ENCODE results near the gene ASTN2. TPM values are rescaled to one million over a fixed set of nuclear protein-coding genes. Genes with fewer than 3 reads are reported as not detected.

Gene ASTN2
- total RNA-seq, 2 donors from 2014 or later = 16.8 to 31.3 TPM

DNA sequence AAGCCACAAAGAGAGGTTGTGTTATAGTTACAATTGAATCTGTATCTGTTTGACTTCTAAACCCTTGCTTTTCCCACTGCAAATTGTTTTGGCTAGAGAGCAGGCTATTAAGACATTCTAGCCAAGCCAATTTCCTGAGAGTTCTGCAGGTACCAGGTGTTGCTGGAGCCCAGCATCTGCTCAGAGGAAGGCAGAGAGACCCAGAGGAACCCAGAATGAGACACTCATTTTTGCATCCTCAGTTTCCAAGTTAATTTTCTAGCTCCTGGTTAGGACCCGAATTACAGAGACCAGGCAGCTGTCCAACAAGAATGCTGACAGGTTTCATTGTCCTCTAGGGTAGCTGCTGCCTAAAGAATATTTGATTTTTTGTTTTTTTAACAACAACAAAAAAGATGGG is 461.6 kb downstream of the ASTN2 start:
- intact Hi-C loops (cut with DNase I) = no loop called here
- no peak for ATAC-seq
- no peak for DNase-seq

DNA sequence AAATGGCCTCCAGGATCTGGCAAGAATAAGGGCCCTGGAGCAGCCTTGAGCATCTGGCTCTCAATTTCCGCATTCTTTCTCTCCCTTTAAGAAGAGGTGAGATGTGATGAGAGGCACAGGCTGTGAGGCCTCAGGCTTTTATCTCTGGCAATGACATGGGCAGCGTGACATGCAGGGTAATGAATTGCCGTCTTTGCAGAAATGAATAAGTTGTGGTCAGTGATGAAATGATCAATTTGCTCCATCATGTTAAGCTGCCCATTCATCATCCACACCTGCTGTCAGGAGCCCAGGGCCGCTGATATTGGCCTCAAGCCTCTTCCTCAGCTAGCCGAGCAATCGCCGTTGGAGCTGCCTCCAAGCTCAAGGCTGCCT is 462.4 kb downstream of the ASTN2 start:
- intact Hi-C loops (cut with DNase I) = no loop called here
- DNase-seq (no peak), ATAC-seq (no peak)

DNA sequence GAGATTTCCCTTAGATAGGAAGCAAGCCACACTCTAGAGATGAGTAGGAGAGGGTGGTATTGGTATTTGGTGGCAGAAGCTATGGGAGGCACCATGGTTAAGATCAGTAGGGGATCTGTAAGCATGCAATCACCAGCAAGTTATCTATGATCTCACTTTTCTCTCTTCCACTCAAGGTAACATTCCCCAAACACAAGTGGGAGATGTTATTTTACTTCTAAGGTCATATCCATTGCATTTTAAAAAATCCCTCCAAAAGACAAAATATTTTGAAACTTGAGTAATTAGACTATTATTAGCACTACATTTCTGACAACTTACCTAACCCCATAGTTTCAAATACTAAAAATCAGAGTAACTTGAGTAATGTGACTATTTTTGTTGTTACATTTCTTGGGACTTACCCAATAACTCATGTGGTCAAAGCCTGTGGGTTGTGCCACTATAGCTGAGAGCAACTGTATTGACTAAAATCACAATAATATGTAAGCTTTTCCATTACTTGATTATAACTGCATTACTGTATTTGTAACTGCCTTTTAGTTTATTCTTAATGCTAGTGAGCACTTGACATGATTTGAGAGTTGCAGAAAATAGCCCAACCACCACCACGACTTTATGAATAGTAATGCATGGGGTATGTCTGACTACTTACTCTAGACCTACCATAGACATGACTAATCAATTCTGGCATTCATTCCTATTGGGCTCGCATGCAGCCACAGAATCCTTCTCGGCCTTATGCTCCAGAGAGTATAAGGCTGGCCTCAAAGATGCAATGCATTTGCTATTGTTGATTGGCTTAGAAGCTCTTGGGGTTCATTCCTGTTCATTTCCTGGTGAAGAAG is 463.0 kb downstream of the ASTN2 start:
- no peak for ATAC-seq
- intact Hi-C loops (cut with DNase I) = no loop called here
- DNase-seq = no peak

DNA sequence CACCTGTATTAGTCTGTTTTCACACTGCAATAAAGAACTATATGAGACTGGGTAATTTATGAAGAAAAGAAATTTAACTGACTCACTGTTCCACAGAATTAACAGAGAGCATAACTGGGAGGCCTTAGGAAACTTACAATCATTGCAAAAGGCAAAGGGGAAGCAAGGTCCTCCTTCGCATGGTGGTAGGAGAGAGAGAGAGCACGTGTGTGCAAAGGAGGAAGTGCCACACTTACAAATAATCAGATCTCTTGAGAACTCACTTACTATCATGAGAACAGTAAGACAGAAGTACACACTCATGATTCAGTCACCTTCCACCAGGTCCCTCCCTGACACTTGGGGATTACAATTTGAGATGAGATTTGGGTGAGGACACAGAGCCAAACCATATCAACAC is 469.0 kb downstream of the ASTN2 start:
- ATAC-seq (no peak), DNase-seq (no peak)
- intact Hi-C loops (cut with DNase I) = no loop called here

DNA sequence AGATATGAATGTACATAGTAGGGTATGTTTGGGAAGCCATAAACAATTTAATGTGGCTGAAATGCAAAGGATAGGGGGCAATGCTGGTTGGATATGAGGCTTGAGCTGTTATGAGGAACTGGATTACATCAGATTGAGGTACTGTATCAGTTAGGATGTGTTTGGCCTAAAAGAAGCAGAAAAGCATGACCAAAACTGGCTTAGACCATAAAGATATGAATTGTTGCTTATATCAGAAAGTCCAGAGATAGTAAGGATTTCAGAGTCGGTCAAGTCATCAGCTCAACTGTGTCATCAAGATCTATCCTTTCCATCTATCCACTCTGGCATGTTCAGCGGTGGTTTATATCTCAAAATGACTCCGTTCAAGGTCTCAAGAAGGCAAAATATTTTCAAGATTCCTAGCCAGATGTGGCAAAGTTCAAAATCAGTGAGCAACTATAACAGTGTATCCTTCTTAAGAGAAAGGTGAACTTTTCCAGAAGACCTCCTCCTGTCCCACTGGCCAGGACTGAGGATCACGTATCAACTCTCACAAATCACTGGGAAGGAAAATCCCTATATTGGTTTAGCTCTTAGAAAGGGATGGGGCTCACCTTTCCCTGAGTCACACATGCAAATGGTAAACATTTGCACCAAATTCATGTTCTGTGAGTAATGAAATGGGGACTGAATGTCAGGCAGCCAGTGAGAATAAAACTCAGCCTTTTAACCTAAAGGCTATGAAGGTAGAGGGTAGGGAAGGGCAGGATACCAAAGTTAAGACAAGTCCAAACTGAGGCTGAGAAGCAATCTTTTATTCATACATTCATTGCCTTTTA is 469.9 kb downstream of the ASTN2 start:
- DNase-seq = no peak
- ATAC-seq = no peak
- intact Hi-C loops (cut with DNase I) = no loop called here

DNA sequence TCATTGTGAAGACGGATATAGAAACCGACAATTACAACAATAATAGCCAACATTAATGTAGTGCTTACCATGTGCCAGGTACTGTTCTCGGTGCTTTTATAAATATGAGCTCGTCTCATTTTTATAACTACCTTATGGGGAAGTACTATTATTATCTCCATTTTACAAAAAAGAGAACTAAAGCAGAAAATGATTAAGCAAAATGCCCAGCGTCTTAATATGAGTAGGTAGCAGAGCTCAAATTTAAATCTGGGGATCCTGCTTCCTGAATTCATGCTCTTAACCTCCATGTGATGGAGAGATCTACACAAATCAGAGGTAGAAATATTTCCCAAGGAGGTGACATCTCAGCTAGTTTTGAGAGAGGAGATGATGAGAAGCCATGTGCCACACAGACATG is 470.9 kb downstream of the ASTN2 start:
- no peak for ATAC-seq
- DNase-seq = no peak
- intact Hi-C loops (cut with DNase I) = no loop called here

DNA sequence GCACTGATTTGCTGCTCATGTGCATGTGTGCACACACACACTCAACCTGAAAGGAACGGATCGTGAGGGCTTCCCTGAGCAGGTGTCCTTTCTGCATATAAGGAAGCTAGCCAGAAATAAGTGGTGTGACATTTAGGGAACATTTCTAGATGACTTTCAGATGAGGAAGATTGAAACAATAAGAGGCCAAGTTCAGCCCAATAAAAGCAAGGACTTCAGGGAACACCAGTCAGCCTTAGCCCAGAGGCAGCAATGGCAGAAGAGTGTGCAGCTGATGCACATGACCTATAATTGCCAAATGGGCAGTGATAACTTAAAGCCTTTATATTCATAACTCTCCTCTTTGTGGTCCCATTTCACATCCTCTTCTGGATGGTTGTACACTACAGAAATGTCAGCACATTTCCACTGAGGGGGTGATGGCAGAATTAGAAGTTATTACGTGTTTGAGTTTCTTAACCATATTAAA is 472.2 kb downstream of the ASTN2 start:
- ATAC-seq (no peak), DNase-seq (no peak)
- intact Hi-C loops (cut with DNase I) = no loop called here

DNA sequence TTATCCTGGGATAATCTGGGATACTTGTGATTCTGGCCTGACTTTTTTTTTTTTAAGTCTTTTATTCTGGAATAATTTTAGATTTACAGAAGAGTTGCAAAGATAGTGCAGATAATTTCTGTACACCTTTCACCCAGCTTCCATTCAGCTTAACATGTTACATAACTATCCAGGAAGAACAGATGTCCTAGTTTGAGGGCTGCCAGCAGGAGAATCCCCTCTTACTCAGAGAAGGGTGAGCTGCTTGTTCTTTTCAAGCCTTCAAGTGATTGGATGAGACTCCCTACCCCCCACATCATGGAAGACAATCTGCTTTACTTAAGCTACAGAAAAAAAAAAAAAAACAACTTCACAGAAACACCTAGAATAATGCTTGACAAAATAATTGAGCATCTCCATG is 473.6 kb downstream of the ASTN2 start:
- DNase-seq (no peak), ATAC-seq (no peak)
- intact Hi-C loops (cut with DNase I) = no loop called here

DNA sequence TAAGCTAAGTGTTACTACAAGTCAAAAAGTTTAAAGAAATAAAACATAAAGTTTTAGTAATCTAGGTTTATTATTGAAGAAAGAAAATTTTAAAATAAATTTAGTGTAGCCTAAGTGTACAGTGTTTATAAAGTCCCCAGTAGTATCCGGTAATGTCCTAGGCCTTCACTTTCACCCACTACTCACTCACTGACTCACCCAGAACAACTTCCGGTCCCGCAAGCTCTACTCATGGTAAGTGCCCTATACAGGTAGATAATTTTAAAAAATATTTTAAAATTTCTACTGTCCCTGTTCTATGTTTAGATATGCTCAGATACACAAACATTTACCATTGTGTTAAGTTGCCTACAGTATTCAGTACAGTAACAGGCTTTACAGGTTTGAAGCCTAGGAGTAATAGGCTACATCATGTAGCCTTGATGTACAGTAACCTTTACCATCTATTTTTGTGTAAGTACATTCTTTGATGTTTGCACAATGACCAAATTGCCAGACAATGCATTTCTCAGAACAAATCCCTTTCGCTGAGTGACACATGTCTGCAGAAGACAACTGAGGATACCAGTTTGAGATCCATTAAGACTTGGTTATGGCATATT is 474.1 kb downstream of the ASTN2 start:
- intact Hi-C loops (cut with DNase I) = no loop called here
- ATAC-seq = no peak
- no peak for DNase-seq

DNA sequence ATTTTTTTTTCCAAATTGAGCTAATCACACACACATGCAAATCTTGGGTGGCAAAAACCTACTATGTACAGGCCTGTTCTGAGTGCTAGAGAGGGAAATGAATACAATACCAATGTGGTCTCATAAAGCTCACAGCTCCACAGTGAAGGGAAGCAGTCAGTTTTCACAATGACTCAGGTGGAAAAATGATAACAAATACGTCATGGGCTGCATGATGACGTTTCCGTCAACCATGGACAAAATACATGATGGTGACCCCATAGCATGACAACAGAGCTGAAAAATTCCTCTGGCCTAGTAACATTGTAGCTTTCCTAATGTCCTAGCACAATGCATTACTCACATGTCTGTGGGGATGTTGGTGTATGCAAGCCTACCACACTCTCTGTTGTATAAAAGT is 475.2 kb downstream of the ASTN2 start:
- no peak for DNase-seq
- ATAC-seq = no peak
- intact Hi-C loops (cut with DNase I) = no loop called here

DNA sequence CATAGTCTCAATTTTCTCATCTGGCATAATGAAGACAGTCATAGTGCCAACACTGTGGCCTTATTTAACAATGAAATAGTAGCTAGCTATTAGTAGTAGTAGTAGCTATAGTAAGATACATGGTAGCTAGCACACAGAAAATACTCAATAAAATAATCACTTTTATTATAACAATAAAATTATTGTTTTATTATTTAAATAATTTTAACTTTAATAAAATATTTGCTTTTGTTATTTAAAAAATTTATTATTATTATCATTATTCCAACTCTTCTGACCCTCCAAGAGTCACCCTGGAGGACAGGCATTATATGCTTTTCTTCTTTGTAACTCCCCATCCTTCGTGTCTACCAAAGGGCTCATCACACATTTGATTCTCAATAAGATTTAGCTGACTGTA is 475.7 kb downstream of the ASTN2 start:
- no peak for ATAC-seq
- DNase-seq = no peak
- intact Hi-C loops (cut with DNase I) = no loop called here

DNA sequence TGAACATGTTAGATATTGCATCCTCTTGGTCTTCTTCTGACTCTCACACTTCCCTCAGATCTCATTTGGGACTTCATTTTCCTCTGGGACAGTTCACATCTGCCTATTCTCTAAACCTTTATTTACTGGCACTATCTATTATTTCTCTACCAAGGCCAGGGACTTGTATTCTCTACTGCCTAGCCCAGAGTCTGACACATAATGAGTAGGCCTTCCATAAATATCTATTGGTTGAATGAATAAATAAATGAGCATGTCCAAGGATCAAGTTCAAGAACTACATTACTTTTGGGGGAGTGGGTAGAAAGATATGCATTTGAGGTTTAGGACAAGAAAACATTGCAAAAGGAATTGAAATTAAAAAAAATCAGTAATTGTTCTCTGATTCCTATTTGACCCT is 477.5 kb downstream of the ASTN2 start:
- ATAC-seq (no peak), DNase-seq (no peak)
- intact Hi-C loops (cut with DNase I) = no loop called here

DNA sequence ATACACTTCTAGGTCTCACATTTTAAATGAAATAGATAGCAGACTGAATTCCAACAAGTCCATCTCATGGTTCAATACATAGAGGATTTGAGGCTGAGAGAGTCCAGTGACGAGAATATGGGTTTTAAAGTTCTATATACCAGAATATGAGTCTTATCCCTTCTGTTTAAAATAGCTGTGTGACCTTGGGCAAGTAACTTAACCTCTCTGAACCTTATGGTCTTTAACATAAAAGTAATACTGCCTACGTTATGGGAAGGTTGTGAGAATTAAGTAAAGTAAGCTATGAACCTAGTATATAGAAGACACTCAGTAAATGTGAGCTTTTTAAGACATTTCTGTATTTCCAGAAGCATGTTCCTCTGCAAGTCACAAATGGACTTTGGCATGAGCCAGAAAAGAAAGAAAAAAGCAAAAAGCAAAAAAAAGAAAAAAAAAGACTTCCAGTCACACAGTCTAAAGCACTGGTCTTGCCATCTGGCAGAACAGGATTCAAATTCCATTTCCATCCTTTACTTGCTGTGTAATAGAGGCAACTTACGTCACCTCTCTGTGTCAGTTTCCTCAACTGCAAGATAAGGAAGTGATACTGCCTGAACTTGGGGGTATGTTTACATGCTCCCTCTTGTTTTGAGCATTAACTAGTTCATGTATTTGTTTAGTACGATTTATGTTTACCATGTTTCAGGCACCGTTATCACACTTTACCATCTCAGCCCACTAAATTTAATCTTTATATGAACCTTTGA is 479.5 kb downstream of the ASTN2 start:
- ATAC-seq (no peak), DNase-seq (no peak)
- intact Hi-C loops (cut with DNase I) = no loop called here

DNA sequence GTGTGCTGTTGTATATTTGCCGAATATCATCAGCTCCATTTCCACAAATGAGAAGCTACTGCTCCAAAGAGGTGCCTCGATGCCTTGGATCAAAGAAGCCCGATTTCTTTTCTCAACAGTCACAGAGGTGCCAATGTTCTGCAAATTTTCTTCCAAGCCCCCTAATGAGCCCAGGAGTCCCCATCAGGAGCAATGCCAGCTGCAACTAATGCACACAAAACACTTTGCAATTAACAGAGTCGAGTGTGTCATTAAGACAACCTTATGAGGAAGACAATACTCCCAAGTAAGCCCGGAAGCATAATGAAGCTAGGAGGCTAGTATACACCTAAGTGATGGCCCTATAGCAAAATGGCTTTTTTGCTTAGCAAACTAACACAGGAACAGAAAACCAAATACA is 480.7 kb downstream of the ASTN2 start:
- DNase-seq = no peak
- ATAC-seq = no peak
- intact Hi-C loops (cut with DNase I) = no loop called here

DNA sequence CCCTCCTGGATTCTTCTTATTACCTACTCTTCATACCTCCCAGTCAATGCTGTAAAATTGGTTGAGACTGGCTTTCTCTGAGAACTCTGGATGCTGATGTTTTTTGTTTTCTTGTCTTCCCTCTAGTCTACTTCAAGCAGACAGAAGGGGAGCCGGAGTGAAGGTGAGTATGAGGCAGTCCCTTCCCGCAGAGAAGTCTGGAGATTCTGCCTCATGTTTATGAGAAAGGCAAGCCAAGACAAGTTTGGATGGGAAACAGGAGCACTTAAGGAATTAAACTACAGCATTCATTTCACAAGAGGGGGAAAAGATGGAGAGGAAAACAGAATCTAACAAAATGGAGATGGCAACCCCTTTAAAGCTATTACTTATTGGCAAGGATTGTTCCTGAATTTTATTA is 481.6 kb downstream of the ASTN2 start:
- ATAC-seq = no peak
- intact Hi-C loops (cut with DNase I) = no loop called here
- DNase-seq = no peak

DNA sequence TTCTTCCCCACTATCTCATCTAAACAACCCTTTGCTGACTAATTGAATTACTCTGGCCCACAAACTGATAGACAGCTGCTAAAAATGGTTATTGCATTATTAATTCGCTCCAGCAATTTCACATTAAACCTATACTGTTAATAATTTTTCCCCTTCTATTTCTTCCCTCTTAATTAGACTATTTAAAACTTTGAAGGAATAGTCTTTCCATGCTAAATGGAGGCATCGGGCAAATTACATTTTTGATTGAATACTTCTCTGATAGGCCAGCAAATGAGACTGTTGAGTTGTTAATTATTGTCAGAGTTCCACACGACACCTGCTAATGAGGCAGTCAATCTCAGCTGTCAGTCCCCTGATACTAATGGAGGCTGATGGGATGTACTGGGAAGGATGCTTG is 485.2 kb downstream of the ASTN2 start:
- intact Hi-C loops (cut with DNase I) = no loop called here
- no peak for ATAC-seq
- no peak for DNase-seq

DNA sequence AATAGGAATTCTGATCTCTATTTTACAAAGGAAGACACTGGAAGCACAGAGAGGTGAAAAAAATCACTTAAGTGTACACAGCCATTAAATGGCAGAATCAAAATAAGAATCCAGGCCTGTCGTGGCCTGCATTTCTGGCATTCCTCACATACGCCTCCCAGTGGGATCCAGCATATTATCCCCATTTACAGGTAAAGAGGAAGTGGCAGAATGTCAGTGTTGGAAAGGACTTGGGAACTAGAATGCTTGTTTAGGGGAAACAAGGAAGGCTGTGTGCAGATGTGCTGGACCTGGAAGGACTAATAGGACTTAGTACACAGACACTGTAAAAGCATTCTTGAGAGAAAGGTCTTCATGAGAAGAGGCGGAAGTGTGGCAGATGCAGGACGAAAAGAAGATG is 486.0 kb downstream of the ASTN2 start:
- ATAC-seq = no peak
- intact Hi-C loops (cut with DNase I) = no loop called here
- DNase-seq = no peak

DNA sequence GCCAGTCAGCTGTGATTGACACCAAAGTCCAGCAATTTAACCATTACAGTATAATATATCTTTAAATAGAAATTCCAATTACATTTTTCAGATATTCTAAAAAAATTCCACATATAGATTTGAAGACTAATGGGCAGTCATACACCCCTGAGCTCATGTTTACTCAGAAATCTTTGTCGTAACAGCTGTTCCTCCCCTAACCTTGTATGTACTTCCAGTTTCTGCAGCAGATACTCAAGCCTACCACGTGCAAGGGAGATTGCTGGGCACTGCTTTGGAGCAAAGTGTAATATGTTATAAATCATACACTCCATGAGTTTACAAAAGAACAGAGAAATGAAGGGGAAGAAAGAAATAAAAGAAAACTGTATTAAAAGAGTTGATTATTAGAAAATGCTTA is 486.6 kb downstream of the ASTN2 start:
- intact Hi-C loops (cut with DNase I) = no loop called here
- ATAC-seq = no peak
- DNase-seq = no peak

DNA sequence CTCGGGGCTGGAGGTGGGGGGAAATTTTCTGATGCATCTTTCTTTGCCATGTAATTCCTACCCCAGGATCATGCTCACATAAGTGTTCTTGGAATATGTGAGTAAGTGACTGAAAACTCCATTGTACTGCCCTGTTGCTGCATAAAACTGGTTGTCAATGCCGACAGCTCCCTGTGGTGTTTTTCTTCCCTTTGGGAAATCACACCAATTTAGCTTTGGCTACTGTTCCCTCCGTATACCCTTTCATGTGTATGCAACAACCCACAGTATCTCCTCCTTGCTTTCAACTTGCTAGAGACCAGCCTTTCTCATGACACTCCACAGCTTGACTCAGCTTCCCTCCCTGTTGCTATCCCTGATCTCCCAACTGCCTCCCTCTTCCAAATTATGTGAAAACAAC is 487.1 kb downstream of the ASTN2 start:
- DNase-seq = no peak
- intact Hi-C loops (cut with DNase I) = no loop called here
- no peak for ATAC-seq

DNA sequence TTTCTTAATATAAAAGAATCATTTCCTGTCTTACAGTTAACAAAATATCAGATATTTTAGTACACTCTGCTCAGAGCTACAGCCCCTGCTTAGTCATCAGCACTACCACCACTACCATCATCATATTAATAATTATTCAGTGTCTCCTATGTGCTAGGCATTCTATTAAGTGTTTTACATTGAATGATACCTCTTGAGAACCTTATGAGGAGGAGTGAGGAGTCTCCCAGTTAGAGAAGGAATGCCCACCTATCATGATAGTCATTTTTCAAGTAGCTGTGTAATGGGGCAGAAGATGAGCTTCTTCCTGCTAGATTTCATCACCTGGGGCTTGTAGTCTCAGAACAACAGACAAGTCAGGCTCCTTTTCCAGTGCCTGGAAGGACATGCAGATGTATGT is 489.7 kb downstream of the ASTN2 start:
- no peak for ATAC-seq

More for the DNA sequence above, 489.7 kb downstream of the ASTN2 start:
- intact Hi-C loops (cut with DNase I) = no loop called here
- DNase-seq = no peak

Measured in left cardiac atrium (tissue), 4 donors.